ENCODE results near the gene PLXNA2.

DNA sequence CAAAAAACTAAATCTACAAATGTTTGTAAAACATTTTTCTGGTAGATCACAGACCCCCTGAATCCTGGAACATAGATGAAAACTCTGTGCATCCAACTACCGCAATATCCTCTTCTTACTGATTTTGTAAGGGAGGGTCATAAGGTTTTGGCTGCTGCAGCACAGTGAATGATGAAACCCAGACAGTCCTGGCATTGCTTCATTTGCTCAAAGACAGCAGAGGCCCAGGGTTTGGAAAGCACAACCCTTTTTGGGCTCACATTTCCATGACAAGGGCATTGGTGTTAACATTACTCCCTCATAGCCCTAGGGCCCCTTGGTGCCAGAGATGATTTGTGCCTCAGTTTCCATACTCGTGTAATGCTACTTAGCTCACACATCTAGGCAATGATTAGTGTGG is 51.2 kb downstream of the PLXNA2 start:
- TF ChIP-seq EZH2 (IDR thresholded peaks at IDR 0.05) (no peak), EZH2phosphoT487 (IDR thresholded peaks at IDR 0.05) (no peak)
- TF ChIP-seq, protein P1, sequence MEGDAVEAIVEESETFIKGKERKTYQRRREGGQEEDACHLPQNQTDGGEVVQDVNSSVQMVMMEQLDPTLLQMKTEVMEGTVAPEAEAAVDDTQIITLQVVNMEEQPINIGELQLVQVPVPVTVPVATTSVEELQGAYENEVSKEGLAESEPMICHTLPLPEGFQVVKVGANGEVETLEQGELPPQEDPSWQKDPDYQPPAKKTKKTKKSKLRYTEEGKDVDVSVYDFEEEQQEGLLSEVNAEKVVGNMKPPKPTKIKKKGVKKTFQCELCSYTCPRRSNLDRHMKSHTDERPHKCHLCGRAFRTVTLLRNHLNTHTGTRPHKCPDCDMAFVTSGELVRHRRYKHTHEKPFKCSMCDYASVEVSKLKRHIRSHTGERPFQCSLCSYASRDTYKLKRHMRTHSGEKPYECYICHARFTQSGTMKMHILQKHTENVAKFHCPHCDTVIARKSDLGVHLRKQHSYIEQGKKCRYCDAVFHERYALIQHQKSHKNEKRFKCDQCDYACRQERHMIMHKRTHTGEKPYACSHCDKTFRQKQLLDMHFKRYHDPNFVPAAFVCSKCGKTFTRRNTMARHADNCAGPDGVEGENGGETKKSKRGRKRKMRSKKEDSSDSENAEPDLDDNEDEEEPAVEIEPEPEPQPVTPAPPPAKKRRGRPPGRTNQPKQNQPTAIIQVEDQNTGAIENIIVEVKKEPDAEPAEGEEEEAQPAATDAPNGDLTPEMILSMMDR (IDR thresholded peaks at IDR 0.05) = no peak
